Stimulated activated CD8-positive, alpha-beta memory T cell treated with anti-CD3 and anti-CD28 coated beads, Interleukin-4, amount 100 ng/mL, for 24 hours (primary cell): ENCODE results near the gene ZFPM1.
"Not testable (repeated sequence)": the region's sequence is repeated elsewhere in the genome, so short reads cannot be mapped to it uniquely, and the experiment has no call there.

Source experiments
- DNase-seq: peaks from one replicate; pipeline ENCODE4 v3.0.0-alpha.2; 2020; ENCODE audit warnings: low read depth

ZFPM1 gene

GRCh38 chr16:88478889-88479792, 26.1 kb downstream of the ZFPM1 start:
- no peak for DNase-seq

DNA sequence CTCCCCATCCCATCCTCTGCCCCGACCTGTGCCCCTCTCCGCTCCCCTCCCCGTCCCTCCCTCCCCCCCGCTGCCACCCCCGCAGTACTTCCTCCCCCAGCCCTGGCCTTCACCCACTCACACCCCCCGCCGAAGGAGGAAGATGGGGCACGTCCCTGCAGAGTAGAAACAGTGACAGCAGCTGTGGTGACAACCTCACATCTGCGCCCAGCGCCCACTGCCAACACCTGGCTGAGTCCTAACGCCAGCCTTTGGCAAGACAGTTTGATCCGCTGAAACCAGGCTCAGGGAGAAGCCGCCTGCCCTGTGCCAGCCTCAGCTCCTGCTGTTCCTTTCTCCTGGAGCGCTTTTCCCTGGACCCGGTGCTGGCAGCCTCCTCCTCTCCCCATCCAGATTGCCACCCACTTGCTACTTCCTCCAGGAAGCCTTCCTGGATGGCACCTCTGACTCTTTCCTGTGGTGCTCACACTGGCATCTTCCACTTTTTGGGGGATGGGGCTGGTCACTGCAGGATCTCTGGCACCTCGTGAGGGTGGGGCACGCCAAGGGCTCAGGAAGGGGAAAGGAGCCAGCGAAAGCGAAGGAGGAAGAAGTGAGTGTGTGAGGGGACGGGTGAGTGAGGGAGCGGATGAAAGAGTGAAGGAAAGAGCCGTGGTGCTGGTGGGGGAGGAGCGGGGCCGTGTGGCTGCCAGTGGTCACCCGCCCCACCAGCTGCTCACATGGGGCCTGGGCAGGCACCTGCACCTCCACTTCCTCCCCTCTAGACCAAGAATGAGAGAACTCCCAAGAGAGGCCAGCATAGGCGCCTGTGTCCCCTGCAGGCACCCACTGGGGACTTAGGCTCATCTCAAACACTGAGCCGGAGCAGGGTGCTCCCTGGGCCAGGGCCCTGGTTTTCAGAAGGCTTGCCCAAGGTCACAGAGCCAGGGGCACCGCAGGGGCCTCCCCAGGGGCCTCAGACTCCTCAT, 27.0 kb downstream of the ZFPM1 start:
- no peak for DNase-seq

DNA sequence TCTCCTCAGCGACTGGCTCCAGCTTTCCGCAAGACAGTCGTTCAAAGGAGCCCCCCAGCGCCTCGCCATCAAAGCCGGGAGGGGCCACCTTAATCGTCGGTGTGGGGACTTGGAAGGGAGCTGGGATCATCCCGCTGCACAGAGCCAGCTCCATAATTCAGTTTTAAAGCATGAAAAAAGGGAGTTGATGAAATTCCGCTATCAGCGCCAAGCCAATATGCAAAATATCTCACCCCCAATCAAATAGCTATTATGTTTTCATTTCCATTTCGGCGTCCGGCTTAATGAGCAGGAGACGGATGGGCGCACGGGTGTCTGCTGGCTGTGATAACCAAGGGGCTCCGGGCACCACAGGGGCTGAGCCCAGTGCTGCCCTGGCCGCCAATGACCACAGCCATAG, 27.7 kb downstream of the ZFPM1 start:
- DNase-seq = no peak

DNA sequence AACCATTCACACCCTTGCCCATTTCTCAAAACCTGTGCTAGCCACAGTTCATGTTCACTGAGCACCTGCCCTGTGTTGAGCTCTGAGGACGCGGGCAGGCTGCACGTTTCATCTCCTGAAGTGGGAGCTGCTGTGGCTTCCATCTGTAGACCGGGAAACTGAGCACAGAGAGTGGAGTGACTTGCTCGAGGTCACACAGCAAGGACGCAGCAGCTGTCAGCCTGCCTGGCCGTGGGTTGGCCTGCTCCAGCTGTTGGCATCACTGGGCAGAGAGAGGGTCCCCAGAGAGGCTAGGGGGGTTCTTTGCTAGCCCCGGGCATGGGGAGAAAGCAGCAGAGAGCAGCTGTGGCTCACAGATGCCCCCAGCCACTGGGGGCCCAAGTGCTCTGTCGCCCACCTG, 28.8 kb downstream of the ZFPM1 start:
- no peak for DNase-seq

DNA sequence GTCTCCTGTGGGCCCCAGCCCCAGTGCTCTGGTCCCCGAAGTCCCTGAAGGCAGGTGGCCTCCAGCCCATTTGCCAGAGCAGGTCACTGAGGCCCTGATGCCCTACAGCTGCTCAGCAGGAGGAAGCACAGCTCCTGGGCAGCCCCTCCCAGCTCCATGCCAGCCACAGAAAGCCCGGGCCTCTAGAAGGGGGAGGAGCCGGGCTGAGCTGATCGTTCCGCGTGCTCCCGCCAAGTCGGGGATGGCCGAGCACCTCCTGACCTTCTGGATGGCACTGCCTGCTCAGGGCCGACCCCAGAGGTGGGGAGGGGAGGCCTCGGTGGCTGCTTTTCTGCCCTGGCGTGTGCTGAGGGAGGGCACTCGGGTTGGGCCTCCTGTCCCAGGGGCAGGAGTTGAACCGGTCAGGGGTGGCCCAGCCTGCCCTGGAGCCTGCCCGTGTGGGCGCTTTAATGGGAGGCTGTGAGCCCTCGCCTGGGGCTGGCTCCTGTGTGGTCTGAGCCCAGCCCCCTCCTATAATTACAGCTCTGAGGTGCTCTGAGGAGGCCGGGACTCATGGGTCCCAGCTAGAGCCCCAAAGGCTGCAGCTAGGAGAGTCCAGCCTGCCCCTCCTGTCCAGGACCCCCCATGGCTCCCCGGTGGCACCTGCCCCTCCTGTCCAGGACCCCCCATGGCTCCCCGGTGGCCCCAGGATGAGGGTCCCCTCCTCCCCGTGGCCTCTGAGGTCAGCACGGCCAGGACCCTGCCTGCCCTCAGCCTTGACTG, 29.7 kb downstream of the ZFPM1 start:
- DNase-seq = no peak

GRCh38 chr16:88483392-88483641, 30.2 kb downstream of the ZFPM1 start:
- DNase-seq = no peak

GRCh38 chr16:88484505-88485365, 31.7 kb downstream of the ZFPM1 start:
- DNase-seq = no peak

- not testable (repeated sequence) for DNase-seq
These were observed 32.3 kb downstream of the ZFPM1 start for GRCh38 chr16:88485366-88485741.

GRCh38 chr16:88486398-88487123, 33.5 kb downstream of the ZFPM1 start:
- no peak for DNase-seq

GRCh38 chr16:88487124-88487432, 34.0 kb downstream of the ZFPM1 start:
- DNase-seq = no peak

DNA sequence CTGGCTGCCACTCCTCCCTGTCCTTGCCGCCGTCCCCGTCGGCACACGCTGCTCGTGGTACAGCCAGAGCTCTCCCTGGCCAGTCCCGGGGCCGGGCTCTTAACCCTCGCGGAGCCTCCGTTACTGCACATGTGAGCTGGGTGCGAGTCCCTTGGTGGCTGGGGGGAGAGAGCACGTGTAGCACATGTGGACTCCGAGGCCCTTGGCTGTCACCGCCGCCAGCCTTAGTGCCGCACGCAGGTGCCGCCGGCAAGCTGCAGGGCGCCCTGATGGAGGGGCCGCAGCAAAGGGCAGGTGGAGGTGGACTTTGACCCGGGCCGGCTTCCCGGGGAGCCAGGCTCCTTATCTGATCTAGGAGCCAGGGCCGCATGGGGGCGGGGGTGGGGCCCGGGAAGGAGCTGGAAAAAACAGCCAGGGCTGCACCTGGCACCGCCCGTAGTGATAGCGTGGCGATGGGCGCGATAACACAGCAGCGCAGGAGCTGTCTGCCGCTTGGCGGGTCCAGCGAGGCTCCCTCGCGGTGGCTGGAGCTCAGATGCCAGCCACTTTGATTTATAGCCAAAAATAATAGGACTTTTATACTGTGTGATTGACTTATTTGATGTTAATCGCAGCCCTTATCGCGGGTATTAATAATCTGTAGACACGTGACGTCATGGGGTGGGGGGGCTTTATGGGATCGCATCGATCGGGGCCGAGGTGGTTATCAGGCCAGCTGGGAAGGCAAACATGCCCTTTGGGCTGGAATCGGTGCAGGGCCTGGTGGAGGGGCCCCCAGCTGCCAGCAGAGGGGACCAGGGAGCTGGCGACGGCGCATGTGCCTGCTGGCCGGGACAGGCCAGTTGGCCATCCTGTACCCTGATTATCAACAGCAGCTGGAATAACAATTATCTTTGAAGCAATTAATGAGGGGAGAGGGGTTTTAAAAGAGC, 35.1 kb downstream of the ZFPM1 start:
- no peak for DNase-seq

GRCh38 chr16:88489163-88489741, 36.2 kb downstream of the ZFPM1 start:
- no peak for DNase-seq

DNA sequence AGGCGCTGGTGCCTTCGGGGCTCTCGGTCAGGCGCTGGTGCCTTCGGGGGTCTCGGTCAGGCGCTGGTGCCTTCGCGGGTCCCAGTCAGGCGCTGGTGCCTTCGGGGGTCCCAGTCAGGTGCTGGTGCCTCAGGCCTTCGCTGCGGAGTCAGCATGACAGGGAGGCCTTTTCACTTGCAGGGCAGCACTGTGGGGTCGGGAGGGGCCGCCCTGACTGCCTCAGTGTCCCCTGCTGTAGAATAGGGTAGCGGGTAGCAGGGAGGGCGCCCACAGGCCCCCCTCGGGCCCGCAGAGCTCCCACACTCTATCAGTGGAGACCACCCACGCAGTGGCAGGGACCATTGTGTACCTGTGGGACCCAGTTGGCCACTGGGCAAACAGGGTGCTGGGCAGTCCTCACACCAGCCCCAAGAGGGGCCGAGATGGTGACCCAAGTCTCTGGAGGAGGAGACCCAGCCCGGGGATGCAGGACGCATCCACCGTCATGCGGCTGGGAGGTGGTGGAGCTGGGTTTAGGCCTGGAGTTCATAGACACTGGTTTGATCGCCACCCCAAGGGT, 38.0 kb downstream of the ZFPM1 start:
- no peak for DNase-seq

DNA sequence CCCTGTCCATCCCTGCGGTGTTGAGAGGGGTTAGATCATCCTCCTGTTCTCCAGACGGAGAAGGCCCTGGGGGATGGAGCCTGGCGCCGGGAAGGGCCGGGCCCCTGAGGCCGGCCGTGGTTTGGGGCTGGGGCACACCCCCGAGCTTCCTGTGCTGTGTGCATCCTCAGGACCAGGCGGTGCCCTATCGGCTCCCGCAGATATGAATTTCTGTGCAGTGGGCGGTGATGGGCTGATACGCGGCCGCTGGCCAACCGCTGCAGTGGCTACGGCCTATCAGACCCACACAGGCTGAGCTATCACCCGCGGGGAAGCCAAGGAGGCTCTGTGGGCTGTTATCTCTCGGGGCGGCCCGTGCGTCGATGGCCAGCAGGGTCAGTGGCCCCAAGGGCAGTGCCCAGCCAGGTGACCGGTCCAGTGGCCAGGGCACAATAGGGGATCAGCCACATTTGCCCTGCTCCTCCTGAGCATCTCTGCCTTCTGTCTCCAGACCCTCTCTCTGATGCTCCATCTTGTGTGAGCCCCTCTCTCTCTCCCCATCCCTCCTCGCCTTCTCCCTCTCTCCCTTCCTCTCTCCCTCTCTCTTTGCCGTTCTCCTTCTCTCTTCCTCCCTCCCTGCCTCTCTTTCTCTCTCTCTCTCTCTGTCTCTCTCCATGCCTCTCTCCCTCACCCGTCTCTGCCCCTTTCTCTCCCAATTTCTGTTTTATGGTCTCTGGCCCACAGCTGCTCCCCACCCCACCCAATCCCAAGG, 38.7 kb downstream of the ZFPM1 start:
- no peak for DNase-seq

DNA sequence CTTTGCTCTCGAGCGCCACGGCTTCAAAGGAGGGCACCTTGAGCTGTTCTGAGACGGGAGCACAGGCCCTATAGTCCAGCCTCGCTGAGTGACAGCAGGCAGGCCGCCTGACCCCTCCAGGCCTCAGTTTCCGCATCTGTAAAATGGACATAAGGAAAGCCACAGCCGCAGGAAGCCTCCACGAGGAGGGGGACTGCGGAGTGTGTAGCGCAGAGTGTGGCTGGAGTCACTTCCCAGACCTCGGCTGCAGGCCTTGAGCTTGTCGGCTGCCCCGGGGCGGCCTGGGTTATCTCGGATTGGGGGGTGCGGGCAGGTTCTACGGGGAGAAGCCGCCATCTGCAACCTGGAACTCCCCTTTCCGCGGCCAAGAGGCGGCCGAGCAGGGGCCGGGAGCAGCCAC, 40.8 kb downstream of the ZFPM1 start:
- no peak for DNase-seq

- DNase-seq = no peak
These were observed 41.5 kb downstream of the ZFPM1 start for GRCh38 chr16:88494335-88495154.

DNA sequence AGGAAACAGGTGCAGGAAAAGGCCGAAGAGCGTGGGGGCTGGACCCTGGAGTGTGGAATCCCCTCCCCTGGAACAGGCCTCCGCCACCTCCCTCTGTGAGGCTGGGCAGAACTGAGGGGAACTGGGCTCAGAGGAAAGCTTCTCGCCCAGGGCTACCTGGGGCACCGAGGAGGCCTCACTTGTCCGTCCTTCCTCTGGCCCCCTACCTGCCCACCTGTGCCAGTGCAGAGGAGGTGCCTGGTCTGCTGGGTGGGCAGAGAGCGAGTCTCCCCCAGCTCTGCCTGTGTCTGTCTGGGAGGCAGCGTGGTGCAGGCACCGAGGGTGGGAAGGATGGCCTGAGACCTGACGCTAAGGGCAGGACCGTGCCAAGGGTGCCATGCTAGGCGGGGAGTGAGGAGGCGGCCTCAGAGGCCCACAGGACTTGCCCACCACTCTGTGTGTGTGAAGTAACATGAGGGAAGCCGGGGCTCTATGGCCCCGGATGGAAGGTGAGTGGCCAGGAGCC, 42.2 kb downstream of the ZFPM1 start:
- no peak for DNase-seq
